GM21381 (cell line): ENCODE measurements around the gene TSSC4.
"Not testable (repeated sequence)": the region's sequence is repeated elsewhere in the genome, so short reads cannot be mapped to it uniquely, and the experiment has no call there.

Experiments
- ATAC-seq: cut with Tn5 transposase; IDR thresholded peaks from one replicate; pipeline ENCODE4 v1.9.1; 2021; ENCODE audit warnings: mild to moderate bottlenecking, moderate library complexity; ENCODE audit not compliant: unreplicated experiment

TSSC4 gene

DNA sequence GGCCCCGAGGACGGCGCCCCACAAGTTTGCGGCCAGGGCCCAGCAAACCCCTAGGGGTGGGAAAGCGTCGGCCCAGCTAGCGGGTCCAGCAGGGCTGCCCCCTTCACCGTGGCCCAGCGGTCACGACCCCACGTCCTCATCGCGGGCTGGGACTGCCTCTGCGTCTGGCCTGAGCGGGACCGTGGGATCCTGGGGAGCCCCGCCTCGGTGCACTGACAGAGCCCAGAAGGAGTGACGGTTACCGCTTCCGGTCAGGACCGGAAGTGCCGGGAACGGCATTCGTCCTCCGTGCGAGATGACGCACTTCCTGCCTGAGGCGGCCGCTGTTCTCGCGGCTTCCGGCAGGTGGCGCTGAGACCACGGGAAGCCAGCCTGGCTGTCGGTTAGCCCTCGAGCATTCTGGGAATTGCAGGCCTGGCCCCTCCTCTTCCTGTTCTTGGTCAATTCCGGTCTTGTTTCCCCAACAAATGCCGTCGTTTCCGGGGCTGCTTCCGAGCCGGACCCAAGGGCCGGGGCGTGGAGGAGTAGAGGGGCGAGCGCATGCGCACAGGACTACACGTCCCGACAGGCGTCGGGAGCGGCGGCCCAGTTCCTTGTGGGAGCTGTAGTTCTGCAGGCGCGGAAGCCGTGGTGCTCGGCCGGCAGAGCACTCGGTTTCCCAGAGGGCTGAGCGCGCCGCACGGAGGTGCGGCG, at the start of gene TSSC4:
TSSC4 (plus strand) TSS at position 682 of the 693 bp plus-strand sequence. CDS start 1,884 bp downstream, outside the sequence.
- ATAC-seq: peak; percentile 77

DNA sequence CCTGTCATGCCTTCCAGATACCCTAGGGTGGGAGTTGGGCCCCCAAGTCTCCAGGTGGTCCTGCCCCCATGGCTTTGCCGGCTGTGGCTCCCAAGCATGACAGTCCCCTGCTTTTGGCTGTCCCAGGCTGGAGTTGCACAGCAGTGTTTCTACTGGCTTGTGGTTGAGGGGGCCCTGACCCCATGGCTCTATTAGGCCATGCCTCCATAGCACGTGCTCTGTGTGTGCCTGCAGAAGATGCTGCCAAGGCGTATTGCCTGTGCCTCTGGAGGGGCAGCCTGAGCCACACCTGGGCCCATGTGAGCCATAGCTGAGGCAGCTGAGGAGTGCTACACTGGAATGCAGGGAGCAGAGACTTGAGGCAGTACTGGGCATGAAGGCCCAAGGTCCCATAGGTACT, 48.8 kb upstream of the TSSC4 start:
- ATAC-seq: no peak

DNA sequence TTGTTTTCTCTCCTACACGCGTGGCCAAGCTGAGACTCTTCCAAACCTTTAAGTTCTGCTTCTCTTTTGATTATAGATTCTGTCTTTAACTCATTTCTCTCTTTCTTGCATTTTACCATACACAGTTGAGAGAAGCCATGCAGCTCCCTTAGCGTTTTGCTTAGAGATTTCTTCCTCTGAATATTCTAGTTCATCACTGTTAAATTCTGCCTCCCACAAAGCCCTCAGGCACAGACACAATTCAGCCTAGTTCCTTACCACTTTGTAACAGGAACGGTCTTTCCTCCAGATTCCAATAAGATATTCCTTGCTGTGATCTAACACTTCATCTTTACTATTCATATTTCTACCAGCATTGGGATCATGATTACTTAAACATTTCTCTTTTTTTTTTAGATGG, 48.1 kb upstream of the TSSC4 start:
- no peak for ATAC-seq

DNA sequence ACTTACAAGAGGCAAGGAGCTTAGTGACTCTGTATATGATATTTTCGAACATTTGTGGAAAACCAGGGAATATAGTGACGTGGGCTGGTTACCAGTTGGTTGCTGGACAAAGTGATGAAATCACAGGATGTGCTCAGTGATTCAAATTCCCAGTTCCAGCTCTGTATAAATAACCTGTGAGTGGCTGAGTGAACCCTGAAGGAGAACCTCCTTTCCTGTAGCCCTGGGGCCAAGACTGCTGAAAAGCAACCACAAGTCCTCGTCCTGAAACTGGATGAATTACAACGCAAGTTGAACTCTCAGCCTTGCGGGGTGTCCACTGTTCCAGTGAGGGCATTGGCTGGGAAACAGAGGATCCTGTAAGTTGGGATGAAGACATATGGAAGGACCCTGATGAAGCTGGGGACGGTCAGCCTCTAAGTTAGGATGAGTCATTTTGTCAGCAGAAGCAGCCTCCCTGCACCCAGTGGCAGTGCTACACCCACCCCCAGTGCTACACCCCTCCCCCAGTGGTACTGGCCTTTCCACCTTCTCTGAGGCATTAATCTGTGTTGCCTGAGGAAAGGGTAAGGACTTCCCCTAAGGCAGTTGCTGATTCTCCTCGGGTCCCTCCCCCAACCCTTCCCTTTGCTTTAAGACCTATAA, 45.4 kb upstream of the TSSC4 start:
- no peak for ATAC-seq

DNA sequence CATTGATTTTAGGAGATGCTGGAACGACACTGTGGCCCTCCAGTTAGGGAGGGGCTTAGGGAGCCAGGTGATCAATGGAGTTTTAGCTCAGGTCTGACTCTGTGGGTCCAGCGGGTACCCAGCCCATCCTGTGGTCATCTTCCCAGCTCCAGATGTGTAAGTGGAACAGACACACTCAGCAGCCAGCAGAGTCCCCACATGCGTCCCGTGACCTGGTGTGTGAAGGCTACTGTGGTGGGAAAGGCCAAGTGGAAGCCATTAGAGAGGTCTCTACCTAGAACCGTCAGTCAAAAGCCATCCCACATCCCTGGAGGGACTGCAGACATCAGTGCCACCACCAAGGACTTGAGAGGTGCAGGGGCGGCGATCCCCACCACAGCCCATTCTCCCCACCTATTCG, 43.3 kb upstream of the TSSC4 start:
- no peak for ATAC-seq

DNA sequence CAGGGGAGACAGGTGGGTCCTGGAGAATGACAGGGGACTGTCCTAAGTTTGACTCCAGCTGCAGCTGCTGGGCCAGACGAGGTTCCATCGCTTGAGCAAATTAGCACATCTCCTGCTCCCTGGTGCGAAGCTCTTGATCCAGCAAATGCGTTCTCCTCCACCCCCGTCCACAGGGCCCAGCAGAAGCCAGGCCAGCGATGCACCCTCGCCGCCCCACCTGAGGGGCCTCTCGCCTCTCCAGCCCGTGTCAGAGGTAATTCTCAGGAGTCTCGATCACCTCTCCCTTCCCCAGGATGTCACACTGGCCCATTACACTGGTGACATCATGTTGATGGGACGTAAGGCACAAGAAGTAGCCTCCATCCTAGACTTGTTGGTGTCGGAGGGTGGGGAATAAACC, 42.9 kb upstream of the TSSC4 start:
- not testable (repeated sequence) for ATAC-seq

DNA sequence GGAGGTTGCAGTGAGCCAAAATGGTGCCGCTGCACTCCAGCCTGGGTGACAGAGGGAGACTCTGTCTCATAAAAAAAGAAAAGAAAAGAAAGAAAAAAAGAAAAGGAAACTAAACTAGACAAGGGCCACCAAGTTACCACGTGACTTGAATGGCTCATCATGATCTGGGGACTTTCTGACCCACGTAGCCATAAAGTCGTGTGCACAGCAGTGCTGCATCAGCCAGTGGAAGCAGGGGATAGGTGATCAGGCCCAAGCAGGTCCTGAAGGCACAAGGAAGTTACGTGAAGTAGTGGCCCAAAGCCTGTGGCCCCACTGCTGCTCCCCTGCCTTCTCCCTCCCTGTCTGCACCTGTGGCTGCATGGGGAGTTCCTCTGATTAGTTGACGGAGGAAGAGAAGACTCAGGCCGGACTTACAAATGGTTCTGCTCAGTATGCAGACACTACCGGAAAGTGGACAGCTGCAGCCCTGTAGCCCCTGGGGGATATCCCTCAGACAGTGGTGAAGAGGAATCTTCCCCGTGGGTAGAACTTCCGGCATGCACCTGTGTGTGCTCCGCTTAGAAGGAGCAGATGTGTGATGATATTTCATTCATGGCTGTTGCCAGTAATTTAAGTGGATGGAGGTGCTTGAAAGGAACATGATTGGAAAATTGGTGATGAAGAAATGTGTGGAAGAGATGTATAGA, 41.7 kb upstream of the TSSC4 start:
- no peak for ATAC-seq

DNA sequence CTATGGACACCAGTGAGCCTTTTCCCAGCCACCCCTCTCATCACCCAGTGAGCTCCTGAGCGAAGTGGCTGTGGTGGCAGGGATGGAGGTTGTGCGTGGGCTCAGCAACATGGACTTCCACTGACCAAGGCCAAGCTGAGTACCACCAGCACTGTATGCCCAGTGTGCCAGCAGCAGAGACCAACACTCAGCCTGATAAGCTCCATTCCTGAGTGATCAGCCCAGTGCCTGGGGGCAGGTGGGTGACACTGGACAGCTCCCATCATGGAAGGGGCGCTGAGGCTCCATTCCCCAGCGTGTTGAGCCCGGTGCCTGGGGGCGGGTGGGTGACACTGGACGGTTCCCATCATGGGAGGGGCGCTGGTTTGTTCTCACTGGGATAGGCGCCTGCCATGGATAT, 41.0 kb upstream of the TSSC4 start:
- no peak for ATAC-seq

DNA sequence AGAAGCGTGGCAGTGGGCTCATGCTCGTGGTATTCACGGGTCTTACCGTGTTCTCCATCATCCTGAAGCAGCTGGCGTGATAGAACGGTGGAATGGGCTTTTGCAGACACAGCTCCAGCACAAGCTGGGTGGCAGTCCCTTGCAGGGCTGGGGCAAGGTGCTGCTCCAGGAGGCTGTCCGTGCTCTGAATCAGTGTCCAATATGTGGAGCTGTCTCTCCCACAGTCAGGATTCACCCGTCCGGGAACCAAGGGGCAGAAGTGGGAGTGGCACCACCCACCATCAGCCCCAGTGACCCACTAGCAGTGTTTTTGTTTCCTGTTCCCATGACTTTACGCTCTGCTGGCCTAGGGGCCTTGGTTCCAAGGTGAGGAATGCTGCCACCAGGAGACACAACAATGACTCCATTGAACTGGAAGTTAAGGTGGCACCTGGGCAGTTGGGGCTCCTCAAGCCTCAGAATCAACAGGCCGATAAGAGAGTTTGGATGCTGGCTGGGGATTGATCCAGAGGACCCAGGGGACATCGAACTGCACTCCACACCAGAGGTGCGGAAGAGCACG, 40.4 kb upstream of the TSSC4 start:
- ATAC-seq: no peak

DNA sequence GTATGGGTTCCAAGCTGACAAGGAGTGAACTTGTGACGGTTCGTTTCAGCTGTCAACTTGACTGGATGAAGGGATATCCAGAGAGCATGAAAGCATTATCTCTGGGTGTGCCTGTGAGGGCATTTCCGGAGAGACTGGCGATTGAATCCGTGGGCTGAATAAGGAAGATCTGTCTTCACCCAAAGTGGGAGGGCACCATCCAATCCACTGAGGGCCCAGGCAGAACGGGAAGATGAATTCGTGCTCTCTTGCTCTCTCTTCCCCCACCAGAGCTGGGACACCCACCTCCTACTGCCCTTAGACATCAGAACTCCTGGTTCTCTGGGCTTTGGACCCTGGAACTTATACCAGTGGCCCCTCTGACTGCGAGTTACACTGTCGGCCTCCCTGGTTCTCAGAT, 39.0 kb upstream of the TSSC4 start:
- no peak for ATAC-seq

DNA sequence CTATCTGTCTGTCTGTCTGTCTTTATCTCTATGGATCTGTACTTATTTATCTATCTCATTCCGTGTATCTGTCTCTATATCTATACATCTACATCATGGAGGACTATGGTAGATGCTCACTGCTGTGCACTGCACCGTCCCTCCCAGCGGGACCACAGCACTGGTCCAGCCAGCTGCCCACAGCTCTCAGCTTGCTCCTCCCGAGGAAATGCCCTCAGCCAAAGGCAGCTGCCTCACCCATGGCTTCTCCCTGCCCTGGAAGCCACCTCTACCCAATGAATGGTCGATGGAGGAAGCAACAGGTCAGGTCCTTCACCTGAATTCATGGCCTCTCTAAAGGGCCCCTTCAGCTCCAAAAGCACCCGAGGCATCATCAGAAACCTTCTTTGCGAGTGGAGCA, 38.1 kb upstream of the TSSC4 start:
- no peak for ATAC-seq

DNA sequence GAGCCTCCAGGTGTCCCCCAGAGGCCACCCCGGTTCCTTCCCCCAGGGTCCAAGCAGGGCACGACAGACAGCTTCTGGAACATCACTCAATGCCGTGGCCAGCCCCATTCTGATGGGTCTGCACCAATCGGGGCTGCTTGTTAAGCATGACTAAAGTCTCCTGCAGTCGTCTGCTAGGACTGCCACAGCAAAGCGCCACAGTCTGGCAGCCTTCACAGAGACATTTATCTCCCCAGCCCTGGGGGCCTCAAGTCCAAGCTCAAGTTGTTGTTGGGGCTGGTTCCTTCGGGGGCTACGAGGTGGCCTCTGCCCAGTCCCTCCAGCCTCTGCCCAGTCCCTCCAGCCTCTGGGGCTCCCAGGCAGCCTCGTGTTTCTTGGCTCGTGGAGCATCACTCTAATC, 37.4 kb upstream of the TSSC4 start:
- no peak for ATAC-seq

DNA sequence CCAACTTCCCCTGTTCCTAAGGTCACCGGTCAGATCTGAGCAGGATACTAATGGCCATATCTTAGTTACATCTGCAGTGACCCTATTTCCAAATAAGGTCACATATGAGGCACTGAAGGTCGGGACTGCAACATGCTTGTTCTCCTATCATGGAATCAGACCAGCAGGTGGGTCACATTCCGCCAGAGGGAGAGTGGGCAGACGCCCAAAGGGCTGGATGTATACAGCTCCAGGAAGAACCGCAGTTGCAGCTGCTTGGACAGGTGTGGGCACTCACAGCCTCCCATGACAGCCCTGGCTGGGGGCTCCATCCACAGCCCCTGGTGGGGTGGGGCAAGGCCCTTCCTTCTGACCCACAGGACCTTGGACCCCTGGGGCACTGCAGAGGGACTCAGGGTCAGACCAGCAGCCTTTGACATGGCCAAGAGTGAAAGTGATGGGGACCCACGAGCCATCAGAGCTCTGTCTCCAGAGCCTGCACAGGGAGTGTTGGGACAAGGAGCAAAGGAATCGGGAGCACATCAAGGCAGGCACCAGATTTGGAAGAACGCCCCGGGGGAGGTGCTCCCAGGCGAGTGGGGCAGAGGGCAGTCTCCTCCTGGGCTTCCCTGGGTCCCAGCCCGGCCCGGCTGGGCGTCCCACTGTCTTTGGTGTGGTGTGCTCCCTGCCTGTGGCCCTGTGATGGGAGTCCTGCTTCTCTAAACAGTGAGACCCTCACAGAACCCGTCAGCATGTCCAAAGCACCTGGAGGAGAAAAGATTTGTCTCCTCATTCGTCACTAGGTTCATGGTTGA, 36.8 kb upstream of the TSSC4 start:
- no peak for ATAC-seq

DNA sequence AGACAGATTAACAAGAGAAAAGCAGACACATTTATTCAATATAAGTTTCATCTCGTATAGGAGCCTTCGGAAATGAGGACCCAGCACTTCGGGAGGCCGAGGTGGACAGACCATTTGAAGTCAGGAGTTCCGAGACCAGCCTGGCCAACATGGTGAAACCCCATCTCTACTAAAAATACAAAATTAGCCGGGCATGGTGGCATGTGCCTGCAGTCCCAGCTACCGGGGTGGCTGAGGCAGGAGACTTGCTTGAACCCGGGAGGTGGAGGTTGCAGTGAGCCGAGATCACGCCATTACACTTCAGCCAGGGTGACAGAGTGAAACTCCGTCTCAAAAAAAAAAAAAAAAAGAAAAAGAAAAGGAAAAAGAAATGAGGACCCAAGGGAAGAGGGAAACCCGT, 36.2 kb upstream of the TSSC4 start:
- ATAC-seq: not testable (repeated sequence)

DNA sequence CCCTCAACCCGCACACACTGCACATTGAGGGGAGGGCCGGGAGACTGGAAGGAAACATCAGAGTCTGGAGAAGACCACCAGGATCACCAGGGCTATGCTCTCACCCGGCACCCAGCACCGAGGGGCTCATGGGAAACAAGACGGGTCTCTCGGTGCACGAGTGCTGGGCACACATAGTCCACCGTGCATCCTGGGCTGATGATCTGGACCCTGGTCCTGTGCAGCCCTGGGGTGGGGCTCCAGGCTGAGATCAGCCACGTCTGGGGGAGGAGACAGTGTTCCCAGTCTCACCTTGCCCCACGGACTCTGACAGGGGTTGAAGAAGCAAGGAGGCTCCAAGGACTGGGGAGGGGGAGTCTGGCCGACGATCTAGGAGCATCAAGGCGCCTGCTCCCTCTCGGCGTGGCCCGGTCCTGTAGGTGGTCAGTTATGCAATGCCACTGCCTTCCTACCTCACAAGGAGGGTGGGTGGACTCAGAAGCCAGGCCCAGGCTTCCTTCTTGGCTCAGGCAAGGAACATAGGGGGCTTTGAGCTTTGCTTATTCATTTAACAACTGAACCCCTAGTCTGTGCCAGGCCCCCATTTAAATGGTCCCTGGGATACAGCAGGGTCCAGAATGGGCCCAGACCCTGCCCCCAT, 34.9 kb upstream of the TSSC4 start:
- no peak for ATAC-seq

DNA sequence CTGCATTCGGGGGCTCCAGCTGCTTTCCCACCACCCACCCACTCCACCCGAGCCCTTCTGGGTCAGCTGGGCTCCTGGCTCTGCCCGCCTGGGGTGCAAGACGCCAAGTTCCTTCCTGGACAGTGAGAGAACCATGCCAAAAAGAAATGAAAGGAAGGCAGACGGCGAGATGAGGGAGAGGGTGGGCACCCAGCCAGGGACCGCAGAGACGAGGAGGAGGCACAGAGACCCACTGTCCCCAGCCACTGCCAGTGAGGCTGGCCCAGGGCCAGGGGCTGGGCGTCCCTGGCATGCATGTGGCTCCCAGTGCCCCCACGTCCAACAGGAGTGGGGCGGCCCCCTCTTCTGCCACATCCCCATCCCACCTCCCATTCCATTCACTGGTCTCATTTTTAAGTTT, 34.3 kb upstream of the TSSC4 start:
- ATAC-seq: no peak

DNA sequence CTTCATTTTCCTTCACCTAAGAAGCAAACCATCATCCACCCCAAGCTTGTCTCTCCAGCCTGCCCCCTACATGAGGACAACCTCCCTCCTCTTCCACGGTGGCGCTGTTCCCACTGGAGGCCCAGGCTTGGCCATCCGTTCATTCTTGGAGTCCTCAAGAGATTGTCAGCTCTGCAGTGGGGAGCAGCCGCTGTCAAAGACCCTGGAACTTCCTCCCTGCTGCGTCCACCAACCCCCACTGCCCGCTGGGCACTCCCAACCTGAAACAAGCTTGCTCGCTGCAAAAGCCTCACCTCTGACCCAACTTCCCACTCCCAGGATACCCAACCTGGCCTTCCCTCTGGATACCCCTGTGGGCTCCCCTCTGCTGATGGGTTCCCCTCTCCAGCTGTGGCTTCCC, 33.8 kb upstream of the TSSC4 start:
- ATAC-seq: no peak

DNA sequence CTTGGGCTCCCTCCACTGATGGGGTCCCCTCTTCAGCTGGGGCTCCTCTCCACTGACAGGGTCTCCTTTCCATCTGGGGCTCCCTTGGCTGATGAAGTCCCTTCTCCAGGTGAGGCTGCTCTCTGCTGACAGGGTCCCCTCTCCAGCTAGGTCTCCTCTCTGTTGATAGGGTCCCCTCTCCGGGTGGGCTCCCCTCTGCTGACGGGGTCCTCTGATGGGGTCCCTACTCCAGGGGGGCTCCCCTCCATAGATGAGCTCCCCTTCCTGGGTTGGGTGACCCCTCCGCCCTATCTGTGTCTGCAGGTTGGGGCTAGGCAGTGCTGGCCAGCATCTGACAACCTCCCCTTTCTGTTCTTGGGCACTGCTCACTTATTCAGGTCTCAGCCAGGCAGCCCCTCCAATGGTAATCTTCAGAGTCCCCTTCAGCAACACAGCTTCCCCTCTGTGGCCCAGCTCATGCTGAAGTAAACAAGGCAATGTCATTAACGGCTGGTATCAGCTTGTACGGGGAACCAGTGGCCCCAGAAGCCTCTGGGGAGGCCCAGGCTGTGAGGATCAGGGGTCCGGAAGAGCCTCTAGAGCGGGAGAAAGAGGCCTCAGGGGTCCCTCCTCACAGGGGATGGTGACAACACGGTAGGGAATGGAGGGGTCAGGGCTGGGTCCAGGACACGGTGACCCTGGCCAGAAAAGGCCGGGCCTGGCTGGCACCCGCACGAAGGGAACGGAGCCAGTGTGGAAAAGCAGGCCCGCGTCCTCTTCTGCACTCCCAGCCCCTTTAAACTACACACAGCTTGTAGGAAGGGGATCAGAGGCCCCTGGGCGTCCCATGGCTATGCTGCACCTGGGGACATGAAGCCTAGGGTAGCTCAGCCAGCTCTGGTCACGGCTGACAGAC, 33.0 kb upstream of the TSSC4 start:
- ATAC-seq: no peak

DNA sequence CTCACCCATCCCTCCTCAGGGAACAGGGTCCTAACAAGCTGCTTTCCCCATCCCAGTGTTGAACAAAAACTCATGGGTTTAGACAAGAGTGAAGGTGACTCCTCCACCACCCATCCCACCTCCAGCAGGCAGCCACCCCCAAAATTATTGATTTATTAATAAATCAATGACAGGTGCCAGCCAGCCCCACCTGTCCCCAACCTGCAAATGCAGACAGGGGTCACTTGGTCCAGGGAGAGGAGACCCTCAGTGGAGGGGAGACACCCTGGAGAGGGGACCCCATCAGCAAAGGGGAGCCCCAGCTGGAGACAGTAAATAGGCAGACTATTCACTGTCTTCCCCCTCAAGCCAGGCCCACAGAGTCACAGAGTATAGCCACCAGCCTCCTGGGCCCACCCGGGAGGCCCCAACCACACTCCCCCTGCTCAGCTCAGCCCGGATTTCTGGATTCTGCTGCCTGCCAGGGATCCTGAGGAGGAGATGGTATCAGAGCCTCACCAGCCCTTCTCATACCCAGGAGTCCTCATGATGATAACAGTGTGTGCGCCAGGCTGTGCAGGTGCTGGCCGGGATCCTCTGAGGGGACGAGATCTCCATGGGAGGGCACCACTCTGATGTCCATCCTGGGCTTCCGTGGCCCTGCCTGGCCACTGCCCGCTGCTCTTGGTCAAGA, 32.2 kb upstream of the TSSC4 start:
- ATAC-seq: no peak
